ENCODE measurements around the gene TUBG1. TPM values are rescaled to one million over a fixed set of nuclear protein-coding genes. Genes with fewer than 3 reads are reported as not detected.

Gene TUBG1
- total RNA-seq, 1 experiment from 2014 or later, result 140 TPM

DNA sequence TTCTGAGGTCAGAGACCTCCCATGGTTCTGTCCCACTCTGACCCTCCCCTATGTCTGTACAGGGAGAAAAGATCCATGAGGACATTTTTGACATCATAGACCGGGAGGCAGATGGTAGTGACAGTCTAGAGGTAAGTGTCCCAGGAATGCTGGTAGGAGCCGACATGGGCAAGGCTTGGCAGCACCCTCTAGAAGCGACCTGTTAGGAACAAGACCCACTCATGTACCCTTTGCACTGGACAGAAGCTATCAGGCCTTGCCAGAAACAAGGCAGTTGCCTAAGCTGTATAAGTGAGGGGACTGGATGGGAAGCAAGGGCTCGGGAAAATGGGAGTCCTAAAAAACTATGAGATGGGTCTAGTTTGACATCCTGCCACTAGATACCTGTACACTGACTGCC is 2.5 kb downstream of the TUBG1 start (continued):
- TF ChIP-seq, protein P1, sequence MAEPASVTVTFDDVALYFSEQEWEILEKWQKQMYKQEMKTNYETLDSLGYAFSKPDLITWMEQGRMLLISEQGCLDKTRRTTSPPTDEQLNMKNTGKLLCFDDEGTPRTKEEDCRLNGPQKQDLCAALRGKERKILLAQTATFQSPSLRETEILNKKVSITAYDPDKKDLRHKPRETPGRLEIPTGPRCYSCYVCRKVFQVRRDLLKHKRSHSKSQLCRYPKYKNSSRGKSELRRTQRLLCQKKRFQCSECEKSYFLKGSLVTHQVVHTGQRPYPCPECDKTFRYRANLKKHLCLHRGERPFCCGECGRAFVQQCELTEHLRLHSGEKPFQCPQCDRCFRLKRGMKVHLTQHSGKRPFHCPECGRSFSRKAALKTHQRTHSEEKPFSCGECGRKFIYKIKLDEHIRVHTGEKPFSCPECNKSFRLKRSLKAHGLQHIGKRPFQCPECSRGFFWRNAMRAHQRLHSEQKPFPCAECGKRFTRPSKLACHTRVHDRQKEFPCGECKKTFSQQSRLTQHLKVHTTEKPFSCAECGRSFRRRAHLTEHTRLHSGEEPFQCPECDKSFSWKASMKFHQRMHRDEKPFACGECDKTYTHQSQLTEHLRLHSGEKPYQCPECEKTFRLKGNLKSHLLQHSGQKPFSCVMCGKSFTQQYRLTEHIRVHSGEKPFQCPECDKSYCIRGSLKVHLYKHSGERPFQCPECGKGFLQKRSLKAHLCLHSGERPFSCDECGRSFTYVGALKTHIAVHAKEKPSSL (CRISPR knock-in tag; conservative IDR thresholded peaks at IDR 0.05), result no peak

DNA sequence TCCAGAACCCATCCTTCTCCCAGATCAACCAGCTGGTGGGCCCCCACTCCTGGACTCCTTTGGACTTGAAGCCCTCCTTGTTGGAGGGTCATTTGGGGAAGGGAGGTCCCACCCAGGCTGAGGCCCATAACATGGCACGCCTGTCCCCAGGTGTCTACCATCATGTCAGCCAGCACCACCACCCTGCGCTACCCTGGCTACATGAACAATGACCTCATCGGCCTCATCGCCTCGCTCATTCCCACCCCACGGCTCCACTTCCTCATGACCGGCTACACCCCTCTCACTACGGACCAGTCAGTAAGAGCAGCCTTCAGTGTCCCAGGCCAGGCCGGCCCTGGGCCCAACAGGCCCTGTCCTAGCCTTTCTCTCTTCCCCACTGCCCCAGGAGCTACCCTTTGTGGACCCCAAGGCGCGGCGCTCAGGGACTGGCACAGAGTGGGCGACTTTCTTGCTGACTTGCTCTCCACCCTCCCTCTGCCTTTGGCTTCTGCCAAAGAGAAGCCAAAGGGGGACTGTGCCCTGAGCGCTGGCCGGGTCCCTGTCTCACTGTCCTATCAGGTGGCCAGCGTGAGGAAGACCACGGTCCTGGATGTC is 4.3 kb downstream of the TUBG1 start:
- POLR2A ChIA-PET, result no interaction called here
- ATAC-seq (no peak), DNase-seq (ENCODE audit: low spot score) (no peak)
- peaks cover 47% of the 10 kb centered on the region for H3K36me3 Mint-ChIP-seq
- no peaks in the 10 kb centered on the region for H3K9me3 Mint-ChIP-seq
- CTCF ChIA-PET, result interaction anchor here (1.2 kb wide), 1 partner anchor 35 kb away, joined by 3 read pairs; no protein-coding TSS in a partner anchor
- H3K27ac Mint-ChIP-seq, result no peak overlapping the region
- no peak overlapping the region for H3K4me3 Mint-ChIP-seq
- peaks cover 13% of the 10 kb centered on the region for H3K4me1 Mint-ChIP-seq
- H3K27me3 Mint-ChIP-seq (ENCODE audit: low read depth), result no peaks in the 10 kb centered on the region
- TF ChIP-seq FOXK1 (CRISPR knock-in tag; IDR thresholded peaks at IDR 0.05), result no peak
- TF ChIP-seq, protein P2, sequence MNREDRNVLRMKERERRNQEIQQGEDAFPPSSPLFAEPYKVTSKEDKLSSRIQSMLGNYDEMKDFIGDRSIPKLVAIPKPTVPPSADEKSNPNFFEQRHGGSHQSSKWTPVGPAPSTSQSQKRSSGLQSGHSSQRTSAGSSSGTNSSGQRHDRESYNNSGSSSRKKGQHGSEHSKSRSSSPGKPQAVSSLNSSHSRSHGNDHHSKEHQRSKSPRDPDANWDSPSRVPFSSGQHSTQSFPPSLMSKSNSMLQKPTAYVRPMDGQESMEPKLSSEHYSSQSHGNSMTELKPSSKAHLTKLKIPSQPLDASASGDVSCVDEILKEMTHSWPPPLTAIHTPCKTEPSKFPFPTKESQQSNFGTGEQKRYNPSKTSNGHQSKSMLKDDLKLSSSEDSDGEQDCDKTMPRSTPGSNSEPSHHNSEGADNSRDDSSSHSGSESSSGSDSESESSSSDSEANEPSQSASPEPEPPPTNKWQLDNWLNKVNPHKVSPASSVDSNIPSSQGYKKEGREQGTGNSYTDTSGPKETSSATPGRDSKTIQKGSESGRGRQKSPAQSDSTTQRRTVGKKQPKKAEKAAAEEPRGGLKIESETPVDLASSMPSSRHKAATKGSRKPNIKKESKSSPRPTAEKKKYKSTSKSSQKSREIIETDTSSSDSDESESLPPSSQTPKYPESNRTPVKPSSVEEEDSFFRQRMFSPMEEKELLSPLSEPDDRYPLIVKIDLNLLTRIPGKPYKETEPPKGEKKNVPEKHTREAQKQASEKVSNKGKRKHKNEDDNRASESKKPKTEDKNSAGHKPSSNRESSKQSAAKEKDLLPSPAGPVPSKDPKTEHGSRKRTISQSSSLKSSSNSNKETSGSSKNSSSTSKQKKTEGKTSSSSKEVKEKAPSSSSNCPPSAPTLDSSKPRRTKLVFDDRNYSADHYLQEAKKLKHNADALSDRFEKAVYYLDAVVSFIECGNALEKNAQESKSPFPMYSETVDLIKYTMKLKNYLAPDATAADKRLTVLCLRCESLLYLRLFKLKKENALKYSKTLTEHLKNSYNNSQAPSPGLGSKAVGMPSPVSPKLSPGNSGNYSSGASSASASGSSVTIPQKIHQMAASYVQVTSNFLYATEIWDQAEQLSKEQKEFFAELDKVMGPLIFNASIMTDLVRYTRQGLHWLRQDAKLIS (CRISPR knock-in tag; IDR thresholded peaks at IDR 0.05; ENCODE audit: borderline replicate concordance), result no peak
- no peak for TF ChIP-seq ZNF423 (CRISPR knock-in tag; IDR thresholded peaks at IDR 0.05)
- TF ChIP-seq, protein P3, sequence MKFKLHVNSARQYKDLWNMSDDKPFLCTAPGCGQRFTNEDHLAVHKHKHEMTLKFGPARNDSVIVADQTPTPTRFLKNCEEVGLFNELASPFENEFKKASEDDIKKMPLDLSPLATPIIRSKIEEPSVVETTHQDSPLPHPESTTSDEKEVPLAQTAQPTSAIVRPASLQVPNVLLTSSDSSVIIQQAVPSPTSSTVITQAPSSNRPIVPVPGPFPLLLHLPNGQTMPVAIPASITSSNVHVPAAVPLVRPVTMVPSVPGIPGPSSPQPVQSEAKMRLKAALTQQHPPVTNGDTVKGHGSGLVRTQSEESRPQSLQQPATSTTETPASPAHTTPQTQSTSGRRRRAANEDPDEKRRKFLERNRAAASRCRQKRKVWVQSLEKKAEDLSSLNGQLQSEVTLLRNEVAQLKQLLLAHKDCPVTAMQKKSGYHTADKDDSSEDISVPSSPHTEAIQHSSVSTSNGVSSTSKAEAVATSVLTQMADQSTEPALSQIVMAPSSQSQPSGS (CRISPR knock-in tag; IDR thresholded peaks at IDR 0.05; ENCODE audit: borderline replicate concordance, low read depth), result no peak
- TF ChIP-seq, protein P4, sequence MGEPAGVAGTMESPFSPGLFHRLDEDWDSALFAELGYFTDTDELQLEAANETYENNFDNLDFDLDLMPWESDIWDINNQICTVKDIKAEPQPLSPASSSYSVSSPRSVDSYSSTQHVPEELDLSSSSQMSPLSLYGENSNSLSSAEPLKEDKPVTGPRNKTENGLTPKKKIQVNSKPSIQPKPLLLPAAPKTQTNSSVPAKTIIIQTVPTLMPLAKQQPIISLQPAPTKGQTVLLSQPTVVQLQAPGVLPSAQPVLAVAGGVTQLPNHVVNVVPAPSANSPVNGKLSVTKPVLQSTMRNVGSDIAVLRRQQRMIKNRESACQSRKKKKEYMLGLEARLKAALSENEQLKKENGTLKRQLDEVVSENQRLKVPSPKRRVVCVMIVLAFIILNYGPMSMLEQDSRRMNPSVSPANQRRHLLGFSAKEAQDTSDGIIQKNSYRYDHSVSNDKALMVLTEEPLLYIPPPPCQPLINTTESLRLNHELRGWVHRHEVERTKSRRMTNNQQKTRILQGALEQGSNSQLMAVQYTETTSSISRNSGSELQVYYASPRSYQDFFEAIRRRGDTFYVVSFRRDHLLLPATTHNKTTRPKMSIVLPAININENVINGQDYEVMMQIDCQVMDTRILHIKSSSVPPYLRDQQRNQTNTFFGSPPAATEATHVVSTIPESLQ (CRISPR knock-in tag; IDR thresholded peaks at IDR 0.05), result no peak
- no peak for TF ChIP-seq ZNF232 (CRISPR knock-in tag; IDR thresholded peaks at IDR 0.05)
- no peak for TF ChIP-seq JUN (CRISPR knock-in tag; IDR thresholded peaks at IDR 0.05)
- TF ChIP-seq ZNF416 (CRISPR knock-in tag; IDR thresholded peaks at IDR 0.05), result no peak
- TF ChIP-seq, protein P5, sequence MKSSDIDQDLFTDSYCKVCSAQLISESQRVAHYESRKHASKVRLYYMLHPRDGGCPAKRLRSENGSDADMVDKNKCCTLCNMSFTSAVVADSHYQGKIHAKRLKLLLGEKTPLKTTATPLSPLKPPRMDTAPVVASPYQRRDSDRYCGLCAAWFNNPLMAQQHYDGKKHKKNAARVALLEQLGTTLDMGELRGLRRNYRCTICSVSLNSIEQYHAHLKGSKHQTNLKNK (CRISPR knock-in tag; IDR thresholded peaks at IDR 0.05), result no peak
- TF ChIP-seq JAZF1 (CRISPR knock-in tag; IDR thresholded peaks at IDR 0.05), result no peak
- TF ChIP-seq, protein P1 (CRISPR knock-in tag; conservative IDR thresholded peaks at IDR 0.05), result no peak
- no peak for TF ChIP-seq OVOL2 (CRISPR knock-in tag; IDR thresholded peaks at IDR 0.05; ENCODE audit: borderline replicate concordance)
- TF ChIP-seq, protein P6, sequence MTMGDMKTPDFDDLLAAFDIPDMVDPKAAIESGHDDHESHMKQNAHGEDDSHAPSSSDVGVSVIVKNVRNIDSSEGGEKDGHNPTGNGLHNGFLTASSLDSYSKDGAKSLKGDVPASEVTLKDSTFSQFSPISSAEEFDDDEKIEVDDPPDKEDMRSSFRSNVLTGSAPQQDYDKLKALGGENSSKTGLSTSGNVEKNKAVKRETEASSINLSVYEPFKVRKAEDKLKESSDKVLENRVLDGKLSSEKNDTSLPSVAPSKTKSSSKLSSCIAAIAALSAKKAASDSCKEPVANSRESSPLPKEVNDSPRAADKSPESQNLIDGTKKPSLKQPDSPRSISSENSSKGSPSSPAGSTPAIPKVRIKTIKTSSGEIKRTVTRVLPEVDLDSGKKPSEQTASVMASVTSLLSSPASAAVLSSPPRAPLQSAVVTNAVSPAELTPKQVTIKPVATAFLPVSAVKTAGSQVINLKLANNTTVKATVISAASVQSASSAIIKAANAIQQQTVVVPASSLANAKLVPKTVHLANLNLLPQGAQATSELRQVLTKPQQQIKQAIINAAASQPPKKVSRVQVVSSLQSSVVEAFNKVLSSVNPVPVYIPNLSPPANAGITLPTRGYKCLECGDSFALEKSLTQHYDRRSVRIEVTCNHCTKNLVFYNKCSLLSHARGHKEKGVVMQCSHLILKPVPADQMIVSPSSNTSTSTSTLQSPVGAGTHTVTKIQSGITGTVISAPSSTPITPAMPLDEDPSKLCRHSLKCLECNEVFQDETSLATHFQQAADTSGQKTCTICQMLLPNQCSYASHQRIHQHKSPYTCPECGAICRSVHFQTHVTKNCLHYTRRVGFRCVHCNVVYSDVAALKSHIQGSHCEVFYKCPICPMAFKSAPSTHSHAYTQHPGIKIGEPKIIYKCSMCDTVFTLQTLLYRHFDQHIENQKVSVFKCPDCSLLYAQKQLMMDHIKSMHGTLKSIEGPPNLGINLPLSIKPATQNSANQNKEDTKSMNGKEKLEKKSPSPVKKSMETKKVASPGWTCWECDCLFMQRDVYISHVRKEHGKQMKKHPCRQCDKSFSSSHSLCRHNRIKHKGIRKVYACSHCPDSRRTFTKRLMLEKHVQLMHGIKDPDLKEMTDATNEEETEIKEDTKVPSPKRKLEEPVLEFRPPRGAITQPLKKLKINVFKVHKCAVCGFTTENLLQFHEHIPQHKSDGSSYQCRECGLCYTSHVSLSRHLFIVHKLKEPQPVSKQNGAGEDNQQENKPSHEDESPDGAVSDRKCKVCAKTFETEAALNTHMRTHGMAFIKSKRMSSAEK (CRISPR knock-in tag; IDR thresholded peaks at IDR 0.05; ENCODE audit: borderline replicate concordance), result no peak
- no peak for TF ChIP-seq ZNF121 (CRISPR knock-in tag; IDR thresholded peaks at IDR 0.05)
- TF ChIP-seq, protein P7, sequence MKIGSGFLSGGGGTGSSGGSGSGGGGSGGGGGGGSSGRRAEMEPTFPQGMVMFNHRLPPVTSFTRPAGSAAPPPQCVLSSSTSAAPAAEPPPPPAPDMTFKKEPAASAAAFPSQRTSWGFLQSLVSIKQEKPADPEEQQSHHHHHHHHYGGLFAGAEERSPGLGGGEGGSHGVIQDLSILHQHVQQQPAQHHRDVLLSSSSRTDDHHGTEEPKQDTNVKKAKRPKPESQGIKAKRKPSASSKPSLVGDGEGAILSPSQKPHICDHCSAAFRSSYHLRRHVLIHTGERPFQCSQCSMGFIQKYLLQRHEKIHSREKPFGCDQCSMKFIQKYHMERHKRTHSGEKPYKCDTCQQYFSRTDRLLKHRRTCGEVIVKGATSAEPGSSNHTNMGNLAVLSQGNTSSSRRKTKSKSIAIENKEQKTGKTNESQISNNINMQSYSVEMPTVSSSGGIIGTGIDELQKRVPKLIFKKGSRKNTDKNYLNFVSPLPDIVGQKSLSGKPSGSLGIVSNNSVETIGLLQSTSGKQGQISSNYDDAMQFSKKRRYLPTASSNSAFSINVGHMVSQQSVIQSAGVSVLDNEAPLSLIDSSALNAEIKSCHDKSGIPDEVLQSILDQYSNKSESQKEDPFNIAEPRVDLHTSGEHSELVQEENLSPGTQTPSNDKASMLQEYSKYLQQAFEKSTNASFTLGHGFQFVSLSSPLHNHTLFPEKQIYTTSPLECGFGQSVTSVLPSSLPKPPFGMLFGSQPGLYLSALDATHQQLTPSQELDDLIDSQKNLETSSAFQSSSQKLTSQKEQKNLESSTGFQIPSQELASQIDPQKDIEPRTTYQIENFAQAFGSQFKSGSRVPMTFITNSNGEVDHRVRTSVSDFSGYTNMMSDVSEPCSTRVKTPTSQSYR (CRISPR knock-in tag; IDR thresholded peaks at IDR 0.05), result no peak

Measured in WTC11 (cell line).